ENCODE results near the gene CDHR4.
"Not testable (repeated sequence)": the region's sequence is repeated elsewhere in the genome, so short reads cannot be mapped to it uniquely, and the experiment has no call there.

Gene CDHR4

DNA sequence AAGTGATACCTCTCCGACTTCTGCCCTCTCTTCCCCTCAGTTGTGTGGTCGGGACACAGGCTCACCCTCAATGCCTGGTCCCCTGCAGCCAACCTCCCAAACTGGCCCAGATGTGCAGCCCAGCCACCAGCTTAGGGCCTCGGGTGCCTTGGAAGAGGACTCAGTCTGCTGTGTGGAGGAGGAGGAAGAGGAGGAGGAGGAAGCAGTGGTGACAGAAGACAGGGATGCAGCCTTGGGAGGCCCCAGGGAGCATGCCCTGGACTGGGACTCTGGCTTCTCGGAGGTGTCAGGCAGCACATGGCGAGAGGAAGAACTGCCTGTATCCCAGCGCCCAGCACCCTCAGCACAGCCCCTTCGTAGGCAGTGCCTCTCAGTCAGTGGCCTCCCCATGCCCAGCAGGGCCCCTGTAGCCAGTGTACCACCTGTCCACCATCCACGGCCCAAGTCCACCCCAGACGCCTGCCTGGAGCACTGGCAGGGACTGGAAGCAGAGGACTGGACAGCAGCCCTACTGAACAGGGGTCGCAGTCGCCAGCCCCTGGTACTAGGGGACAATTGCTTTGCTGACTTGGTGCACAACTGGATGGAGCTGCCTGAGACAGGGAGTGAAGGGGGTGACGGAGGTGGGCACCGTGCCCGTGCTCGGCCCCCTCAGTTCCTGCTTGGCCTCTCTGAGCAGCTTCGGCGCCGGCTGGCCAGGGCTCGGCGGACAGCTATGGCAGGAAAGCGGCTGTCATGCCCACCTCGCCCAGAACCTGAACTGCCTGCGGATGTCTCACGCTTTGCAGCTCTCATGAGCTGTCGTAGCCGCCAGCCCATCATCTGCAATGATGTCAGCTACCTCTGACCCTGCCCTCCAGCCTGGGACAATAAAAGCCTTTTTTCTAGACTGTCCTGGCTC is 4.7 kb upstream of the CDHR4 start:
- no peak for DNase-seq (ENCODE audit: low read depth in 2 of 3, low spot score in 2 of 3)

DNA sequence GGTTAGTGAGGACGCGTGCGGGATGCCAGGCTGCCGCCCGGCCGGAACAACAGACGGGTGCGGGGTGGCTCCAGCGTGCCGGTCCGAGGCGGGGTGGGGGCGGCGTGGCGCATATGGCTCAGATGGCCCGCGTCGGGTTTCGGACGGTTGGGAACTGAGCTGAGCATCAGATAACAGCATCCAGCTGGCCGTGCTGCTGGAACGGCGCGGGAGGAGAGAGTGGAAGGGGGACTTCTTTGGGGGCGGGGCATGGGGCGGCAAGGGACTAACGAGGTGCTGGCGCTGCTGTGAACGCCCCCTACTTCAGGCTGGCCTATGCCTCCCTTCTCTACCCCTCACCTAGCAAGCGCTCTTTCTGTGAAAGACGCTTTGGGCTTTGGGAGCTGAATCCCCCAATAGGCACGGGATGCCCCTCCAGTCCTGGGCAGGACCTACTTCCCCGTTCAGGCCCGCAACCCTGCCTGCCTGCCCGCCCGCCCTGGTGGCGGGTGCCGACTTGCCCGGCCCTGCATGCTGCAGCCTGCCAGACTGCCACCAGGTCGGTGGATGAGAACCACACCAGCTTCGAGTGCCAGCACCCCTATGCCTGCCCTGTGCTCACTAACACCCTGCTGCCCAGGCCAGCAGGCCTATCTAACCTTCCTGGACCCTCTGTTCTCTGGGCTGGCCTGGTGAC is 3.9 kb upstream of the CDHR4 start:
- DNase-seq (ENCODE audit: low read depth in 2 of 3, low spot score in 2 of 3) = no peak

DNA sequence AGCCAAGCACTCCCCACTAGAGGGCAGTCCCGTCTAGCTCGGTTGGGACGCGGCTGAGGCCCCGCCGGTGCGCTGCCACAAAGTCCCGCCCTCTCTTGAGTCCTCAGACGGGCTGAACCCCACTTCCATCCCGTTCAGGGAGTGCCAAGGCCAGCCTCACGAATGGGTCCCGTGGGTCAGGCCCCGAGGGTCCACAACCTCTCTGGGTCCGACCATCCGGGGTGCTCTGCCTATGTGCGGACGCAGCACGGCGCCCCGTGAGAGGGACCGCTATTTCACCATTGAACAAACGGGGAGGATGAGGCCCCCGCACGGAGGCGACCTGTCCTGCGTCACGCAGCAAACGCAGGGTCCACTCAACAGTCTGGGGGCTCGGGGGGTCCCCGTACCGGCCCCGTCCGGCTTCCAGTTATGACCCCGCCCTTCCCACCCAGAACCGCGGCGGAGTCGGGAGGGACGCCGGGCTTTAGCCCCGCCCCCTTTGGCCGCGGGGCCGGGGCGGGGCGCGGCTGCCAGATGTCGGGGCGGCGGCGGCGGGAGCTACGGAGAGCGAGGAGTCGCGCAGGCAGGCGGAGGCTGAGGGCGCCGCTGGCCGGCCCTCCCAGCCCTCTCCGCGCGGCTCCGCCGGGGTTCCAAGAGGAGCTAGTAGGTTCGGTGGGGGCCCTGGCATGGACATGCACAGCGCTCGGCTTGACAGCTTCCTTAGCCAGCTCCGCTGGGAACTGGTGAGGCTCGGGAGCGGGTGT is 3.2 kb upstream of the CDHR4 start, which contains the start of gene INKA1:
TSS of gene INKA1 (plus strand) at position 543 of the 746 bp plus-strand sequence. CDS start at position 675, 132 bp downstream.
- peak; percentile 66 to 79 (median 78) for DNase-seq (ENCODE audit: low read depth in 2 of 3, low spot score in 2 of 3)

DNA sequence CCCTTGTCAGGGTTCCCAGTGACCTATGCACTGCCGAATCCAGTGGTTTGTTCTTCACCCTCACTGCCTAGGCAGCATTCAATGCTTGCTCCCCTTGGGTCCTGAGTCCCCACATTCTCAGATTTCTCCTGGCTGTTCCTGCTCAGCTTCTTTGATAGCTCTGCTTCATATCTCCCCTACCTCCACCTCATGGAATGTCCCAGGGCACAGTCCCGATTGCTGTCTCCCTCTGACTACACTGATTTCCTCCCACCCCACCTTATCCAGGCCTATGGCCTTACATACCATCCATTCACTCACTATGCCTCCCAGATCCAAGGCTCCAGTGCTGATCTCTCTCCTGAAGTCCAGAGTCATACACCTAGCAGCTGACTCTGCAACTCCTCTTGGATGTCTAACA is 1.5 kb upstream of the CDHR4 start:
- no peak for DNase-seq (ENCODE audit: low read depth in 2 of 3, low spot score in 2 of 3)

DNA sequence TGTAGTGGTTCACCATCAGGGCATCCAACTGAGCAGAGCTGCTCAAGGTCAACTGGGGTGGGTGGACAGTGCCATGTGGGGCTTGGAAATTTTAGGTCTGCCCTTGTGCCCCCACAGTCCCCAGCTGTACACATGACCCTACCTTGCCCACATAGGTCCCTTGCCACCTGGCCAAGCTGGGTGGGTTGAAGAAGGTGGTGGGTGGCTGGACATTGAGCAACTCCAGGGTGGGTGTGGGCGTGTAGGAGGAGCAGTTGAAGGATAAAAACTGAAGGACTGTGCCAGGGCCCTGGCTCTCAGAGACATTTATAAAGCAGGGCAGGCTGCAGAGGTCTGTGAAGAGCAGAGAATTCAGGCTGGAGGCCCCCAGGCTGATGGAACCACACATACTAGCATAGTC is 568 bp downstream of the CDHR4 start:
- no peak for DNase-seq (ENCODE audit: low read depth in 2 of 3, low spot score in 2 of 3)

DNA sequence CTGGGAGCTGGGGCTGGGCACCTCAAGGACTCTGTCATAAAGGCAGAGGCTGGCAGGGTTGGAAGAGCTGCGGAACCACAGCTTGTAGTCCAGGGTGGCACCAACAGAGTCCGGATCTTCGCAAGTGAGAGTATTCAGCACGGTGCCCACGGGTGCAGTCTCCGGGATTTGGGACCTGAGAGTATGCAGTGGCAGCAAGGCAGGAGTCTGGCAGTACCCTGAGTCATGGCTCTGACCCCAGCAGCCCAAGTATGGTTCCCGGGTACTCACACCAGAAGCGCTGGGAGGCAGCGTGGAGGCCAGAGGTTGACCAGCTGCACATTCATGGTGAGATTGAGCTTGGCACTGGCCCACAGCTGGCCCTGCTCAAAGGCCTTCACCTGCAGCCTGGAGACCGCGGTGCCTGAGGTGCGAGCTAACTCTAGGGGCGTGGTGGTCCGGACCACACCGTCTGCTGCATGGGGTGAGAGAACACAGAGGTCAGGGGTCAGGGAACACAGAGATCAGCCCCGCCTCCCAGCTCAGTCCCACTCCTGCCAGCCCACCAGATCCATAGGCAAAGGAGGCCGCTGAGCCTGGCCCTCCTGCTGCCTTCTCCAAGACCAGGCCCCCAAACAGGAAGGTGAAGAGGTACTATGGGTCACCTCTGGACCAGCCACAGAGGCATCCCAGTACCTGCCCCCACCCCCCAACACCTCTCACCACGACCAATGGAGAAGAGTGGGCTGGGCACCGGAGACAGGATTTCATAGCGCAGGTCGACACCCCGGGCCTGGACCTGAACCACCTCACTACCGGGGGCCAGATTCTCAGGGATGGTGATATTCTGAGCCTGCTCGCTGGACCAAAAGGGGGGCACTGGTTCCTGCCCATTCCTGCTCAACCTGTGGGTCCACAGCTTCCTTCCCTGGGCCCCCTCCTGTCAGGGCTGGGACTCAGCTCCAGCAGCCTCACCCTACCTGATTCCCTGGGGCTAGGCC is 4.5 kb downstream of the CDHR4 start:
- DNase-seq (ENCODE audit: low read depth in 2 of 3, low spot score in 2 of 3) = no peak

DNA sequence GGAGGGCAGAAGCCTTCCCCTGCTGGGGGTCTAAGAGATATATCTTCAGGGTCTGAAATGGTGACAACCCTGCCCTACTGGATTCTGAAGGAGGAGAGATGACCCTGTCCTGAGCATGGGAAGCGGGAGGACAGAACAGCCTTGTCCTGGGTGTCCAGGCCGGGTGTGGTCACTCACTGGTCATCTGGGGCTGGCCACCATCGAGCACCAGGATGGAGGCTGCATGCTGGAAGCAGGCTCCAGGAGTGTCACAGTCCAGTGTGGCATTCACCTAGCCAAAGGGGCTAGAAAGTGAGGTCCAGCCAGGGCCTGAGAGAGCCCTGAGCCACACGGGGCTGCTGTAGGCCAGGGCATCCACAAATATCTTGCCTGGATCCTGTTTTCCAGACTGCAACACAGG is 5.2 kb downstream of the CDHR4 start:
- DNase-seq (ENCODE audit: low read depth in 2 of 3, low spot score in 2 of 3) = no peak

DNA sequence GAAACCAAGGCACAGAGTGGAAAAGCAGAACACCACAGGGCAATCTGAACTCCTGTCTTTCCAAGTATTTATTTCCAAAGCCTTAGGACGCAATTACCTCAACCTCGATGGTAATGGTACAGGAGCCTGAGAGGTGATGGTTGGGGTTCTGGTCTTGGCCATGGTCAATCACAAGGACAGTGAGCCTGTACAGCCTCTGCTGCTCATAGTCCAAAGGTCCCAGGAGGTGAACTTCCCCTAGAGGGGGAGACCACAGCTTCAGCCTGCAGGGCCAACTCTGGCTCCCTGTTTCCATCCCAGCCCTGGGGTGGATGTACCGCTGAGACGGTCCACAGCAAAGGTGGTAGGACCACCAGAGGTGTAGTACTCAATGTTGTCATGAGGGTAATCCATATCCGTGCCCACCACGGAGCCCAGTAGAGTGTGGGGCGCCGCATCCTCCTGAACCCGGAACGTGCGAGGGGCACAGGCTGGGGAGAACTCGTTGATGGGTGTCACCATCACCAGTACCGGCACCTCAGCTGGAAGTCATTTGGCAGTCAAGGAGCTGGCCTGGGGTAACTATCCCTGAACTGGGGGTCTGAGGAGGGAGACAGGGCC is 6.1 kb downstream of the CDHR4 start:
- no peak for DNase-seq (ENCODE audit: low read depth in 2 of 3, low spot score in 2 of 3)

DNA sequence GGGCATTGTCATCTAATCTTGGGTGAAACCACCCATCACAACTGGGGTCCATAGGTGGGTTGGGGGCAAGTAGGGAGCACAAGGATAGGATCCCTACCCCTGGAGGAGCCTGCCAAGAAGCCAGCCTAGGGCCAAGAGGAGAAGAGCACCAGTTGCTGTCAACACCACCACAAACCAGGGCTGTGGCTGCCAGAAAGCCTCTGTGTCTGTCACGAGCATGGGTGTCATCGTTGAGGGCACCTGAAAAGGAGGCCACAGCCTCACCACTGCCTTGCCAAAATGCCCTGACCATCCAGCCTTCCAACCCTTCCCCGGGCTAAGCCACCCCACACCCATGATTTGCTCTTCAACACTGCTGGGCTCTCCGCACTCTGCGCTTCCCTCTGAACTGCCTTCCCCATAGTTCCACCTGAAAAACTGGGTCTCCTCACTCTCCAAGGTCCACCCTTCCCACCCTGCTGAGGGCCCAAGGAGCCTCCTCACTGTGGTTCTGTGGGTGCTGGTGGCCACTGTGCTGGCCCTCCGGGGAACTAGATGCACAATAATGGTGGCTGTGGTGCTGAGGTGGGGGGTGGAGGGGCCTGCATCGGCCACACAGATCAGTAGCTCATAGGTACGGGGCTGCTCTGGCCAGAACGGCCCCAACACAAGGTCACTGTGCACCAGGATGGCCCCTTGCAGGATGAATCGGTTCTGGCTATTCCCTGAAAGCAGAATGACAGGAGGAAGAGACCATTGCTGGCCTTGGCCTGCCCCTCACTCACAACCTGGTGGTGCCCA is 7.1 kb downstream of the CDHR4 start:
- DNase-seq (ENCODE audit: low read depth in 2 of 3, low spot score in 2 of 3) = no peak

DNA sequence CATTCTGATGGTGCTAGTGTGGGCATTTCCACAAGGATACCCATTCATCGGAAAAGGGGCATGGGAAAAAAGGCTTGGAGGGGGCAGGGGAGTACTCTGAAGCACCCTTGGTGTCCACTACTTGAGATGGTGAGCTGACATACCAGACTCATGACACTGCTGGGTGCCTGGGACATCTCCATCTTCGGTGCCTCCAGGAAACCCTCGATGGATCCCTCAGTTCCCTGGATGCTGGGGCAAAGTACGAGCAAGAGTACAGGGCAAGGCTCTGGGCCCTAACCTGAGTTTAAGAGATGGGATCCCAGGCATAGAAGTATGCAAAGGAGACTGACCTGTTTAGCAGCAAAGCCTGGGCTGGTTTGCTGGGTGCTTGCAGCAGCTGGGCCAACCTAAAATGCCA is 8.1 kb downstream of the CDHR4 start:
- no peak for DNase-seq (ENCODE audit: low read depth in 2 of 3, low spot score in 2 of 3)

DNA sequence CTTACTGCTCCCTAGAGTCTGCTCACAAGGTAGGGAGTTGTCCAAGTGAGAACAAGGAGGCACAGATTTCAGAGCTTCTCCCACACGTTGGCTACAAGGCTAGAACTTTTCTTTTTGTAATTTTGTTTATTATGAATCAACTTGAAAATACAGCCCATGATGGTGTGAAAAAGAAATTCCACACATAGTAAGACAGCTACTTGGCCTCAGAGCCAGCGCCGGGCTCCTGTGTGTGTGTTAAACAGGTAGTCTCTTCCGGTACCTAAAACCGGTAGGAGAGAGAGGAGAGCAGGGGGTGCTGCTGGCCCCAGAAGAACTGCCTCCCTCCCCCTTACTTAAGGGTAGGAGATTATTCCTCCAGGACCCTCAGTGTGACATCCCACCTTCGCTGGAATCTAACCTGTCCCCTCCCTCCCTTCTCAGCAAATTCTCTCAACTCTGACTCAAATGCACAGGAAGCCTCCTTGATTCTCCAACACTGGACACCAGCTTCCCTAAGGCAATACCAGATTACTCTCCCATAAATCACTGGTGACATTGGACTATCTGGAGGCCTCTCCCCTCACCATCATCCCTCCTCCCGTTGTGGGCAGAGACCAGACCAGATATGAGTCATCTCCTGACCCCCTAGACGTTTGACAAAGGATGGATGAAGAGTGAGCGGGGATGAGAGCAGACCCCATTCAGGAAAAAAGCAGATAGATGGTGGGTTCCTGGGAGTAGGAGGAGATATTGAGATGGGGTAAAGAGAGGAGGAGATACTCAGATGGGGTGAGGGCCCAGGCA is 8.9 kb downstream of the CDHR4 start:
- no peak for DNase-seq (ENCODE audit: low read depth in 2 of 3, low spot score in 2 of 3)

DNA sequence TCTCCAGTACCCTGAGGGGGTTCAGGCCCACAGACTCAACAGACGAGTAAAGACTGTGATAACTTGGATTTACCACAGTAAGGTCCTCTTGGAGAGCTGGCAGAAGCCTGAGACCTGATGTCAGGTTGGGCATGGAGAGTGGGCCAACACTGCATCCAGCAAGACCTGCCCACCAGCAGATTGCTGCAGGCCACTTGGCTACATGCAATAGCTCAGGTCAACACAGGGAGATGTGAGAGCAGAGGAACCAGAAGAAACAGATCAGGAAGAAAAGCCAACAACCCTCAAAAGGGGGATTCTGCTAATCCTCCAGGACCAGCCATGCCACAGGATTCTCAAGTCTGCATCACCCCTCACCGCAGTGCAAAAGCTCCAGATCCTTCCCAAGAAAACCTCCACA is 11.6 kb downstream of the CDHR4 start:
- no peak for DNase-seq (ENCODE audit: low read depth in 2 of 3, low spot score in 2 of 3)

DNA sequence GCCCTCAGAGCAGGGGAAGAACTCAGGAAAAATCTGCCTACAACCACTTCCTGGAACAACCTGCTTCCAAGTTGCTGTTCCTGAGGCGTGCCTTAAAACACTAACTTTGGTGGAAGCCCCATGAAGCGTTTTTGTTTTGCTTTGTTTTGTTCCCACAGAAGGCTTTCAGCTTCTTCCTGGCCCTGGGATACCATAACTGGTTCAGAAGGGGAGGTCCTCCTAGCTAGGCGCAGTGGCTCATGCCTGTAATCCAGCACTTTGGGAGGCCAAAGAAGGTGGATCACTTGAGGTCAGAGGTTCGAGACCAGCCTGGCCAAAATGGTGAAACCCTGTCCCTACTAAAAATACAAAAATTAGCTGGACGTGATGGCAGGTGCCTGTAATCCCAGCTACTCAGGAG is 12.1 kb downstream of the CDHR4 start:
- DNase-seq (ENCODE audit: low read depth in 2 of 3, low spot score in 2 of 3) = no peak

DNA sequence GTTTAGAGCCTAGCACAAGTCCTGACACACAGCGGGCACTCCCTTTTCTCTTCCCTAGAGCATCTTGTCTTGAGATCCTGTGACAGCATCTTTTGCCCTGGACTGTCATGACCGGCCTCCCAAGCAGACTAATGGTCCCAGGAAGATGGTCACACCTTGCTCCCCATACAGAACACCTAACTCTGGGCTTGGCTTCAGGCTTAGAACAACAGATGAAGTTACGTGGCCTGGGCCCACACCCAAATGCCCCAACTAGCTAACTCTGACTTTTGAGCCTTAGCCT is 12.6 kb downstream of the CDHR4 start:
- DNase-seq (ENCODE audit: low read depth in 2 of 3, low spot score in 2 of 3) = no peak

DNA sequence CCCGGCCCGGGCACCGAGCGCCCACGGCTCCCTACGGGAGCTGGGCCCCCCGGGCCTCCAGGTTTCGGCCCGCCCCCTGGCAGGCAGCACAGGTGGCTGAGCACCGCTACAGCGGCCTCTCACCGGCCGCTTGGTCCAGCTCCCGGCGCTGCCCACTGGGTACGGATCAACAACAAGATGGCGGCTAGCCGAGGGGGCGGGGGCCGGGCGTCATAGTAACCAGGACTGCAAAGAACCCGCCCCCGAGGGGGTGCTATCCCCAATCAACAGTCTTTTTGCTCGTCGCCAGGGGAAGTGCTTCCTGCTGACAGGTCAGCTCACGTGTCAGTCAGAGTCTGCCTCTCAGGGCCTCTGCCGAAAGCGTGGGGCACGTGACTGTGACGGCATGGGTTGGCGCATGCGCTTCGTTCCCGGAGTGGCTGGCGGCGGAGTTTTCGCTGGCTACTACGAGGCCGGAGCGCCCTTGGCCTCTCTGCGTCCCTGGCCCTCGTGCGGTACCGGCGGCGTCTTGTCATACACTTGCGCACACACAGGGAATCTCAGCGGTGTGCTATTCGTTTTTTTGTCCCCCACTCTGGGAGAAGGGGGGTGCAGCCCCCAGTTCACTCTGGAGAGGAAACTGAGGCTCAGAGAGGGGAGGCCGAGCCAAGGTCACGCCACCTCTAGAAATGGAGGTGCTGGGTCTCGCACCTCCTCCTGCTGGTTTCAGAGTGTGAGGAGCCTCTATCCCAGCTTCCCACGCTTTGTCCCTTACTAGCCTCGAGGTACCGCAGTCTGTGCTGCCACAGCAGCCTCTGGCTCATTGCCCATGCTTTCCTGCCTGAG is 13.1 kb downstream of the CDHR4 start, which contains the start of gene IP6K1:
TSS of gene IP6K1 (minus strand) at position 186 of the 825 bp plus-strand sequence. CDS start 38,502 bp downstream, outside the sequence.
- peak; percentile 90 to 99 (median 97) for DNase-seq (ENCODE audit: low read depth in 2 of 3, low spot score in 2 of 3)

DNA sequence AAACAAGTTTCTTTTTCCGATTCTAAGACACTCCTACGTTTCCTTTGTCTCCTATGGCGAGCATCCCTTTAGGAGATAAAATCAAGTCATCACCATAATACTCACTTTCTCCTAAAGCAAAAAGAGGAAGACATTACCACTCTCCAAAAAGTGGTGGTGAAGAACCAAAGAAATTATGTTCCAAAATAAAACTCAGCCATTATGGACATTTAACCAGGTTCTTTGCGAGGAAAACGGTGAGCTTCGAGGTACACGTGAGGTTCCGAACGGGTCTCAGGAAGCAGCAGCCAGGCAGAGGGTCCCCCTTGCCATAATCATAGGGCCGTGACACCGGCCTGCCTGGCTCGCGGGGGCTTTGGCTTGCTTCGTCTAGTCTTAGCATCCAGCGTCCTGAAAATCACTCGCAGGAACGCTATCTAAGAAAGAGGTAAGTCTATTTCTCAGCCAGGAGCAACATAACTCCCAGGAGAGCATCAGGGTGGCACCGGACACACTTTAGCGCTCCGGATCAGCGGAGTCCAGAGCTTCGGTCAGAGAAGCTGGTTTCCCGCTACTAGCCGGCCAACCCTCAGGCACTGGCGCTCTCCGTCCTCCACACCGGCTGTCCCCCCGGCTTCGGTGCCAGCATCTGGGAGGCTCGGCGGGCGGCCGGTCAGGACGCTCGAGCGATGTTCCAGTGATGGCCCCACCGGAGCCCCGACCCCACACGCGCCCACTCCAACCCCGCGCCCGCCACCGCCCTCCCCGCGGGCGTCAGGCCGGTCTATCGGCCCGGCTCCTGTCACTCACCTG is 13.9 kb downstream of the CDHR4 start:
- DNase-seq (ENCODE audit: low read depth in 2 of 3, low spot score in 2 of 3) = no peak

DNA sequence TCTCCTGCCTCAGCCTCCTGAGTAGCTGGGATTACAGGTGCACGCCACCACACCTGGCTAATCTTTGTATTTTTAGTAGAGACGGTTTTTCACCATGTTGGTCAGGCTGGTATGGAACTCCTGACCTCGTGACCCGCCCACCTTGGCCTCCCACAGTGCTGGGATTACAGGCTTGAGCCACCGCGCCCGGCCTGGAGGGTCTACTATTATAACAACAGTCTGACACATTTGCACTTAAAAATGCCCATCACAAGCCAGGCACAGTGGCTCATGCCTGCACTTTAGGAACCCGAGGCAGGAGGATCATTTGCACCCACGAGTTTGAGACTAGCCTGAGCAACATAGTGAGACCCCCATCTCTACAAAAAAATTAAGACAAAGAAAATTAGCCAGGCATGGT is 17.4 kb downstream of the CDHR4 start:
- not testable (repeated sequence) for DNase-seq (ENCODE audit: low read depth in 2 of 3, low spot score in 2 of 3)

Data from activated CD8-positive, alpha-beta memory T cell treated with anti-CD3 and anti-CD28 coated beads for 48 hours (primary cell).